SK-N-SH treated with all-trans-retinoic acid at 6 μM for 48 hours (cell line): ENCODE data around the gene DNAH14.
A peak's percentile ranks its signal among the peaks of the same experiment; 100 is the strongest.
"Not testable (repeated sequence)": the region's sequence is repeated elsewhere in the genome, so short reads cannot be mapped to it uniquely, and the experiment has no call there.

Experiments used
- ATAC-seq: fragments of 200-7000 bp; cut with Tn5 transposase; 3 replicates; pipeline ENCODE4 v1.9.1; 2020; ENCODE audit warnings: mild to moderate bottlenecking, moderate library complexity
- ARNTL ChIP-seq: fragments of 450-650 bp; formaldehyde crosslinking; IDR thresholded peaks from 2 replicates; pipeline ENCODE4 v1.5.0; 2020; ENCODE audit warnings: low read depth, mild to moderate bottlenecking, moderate library complexity, borderline replicate concordance
- BACH2 ChIP-seq: fragments of 250-450 bp; sonication (Bioruptor Pico); IDR thresholded peaks from 2 replicates; pipeline ENCODE4 v1.9.0; 2021; ENCODE audit warnings: mild to moderate bottlenecking, borderline replicate concordance
- CSDC2 ChIP-seq: fragments of 250-450 bp; sonication (Bioruptor Pico); IDR thresholded peaks from 2 replicates; pipeline ENCODE4 v1.5.0; 2020; ENCODE audit warnings: mild to moderate bottlenecking, moderate library complexity
- CSRNP3 ChIP-seq: fragments of 250-450 bp; sonication (Bioruptor Pico); IDR thresholded peaks from 2 replicates; pipeline ENCODE4 v1.5.1; 2021; ENCODE audit warnings: mild to moderate bottlenecking, moderate library complexity
- ESRRG ChIP-seq: fragments of 250-450 bp; sonication (Bioruptor Pico); IDR thresholded peaks from 2 replicates; pipeline ENCODE4 v1.6.1; 2021; ENCODE audit warnings: mild to moderate bottlenecking
- GLIS3 ChIP-seq: fragments of 250-450 bp; sonication (Bioruptor Pico); IDR thresholded peaks from 2 replicates; pipeline ENCODE4 v1.5.0; 2020; ENCODE audit warnings: mild to moderate bottlenecking, moderate library complexity
- ISL1 ChIP-seq: fragments of 250-450 bp; sonication (Bioruptor Pico); IDR thresholded peaks from 2 replicates; pipeline ENCODE4 v2.1.2; 2022; ENCODE audit warnings: mild to moderate bottlenecking, moderate library complexity
- OSR1 ChIP-seq: fragments of 250-450 bp; sonication (Bioruptor Pico); IDR thresholded peaks from 2 replicates; pipeline ENCODE4 v1.8.0; 2022; ENCODE audit warnings: moderate library complexity, mild to moderate bottlenecking, inconsistent platforms
- PPARA ChIP-seq: fragments of 250-450 bp; sonication (Bioruptor Pico); IDR thresholded peaks from 2 replicates; pipeline ENCODE4 v1.5.0; 2020; ENCODE audit warnings: mild to moderate bottlenecking, borderline replicate concordance
- RARB ChIP-seq: fragments of 250-450 bp; sonication (Bioruptor Pico); IDR thresholded peaks from 2 replicates; pipeline ENCODE4 v1.8.0; 2021; ENCODE audit warnings: mild to moderate bottlenecking, moderate library complexity
- SNAI2 ChIP-seq: fragments of 250-450 bp; sonication (Bioruptor Pico); IDR thresholded peaks from 2 replicates; pipeline ENCODE4 v1.5.0; 2020; ENCODE audit warnings: mild to moderate bottlenecking, moderate library complexity
- TCF4 ChIP-seq: fragments of 250-450 bp; sonication (Bioruptor Pico); IDR thresholded peaks from 2 replicates; pipeline ENCODE4 v1.8.0; 2021; ENCODE audit warnings: mild to moderate bottlenecking, moderate library complexity, borderline replicate concordance
- TOX ChIP-seq: fragments of 250-450 bp; sonication (Bioruptor Pico); IDR thresholded peaks from 2 replicates; pipeline ENCODE4 v1.8.0; 2021; ENCODE audit warnings: mild to moderate bottlenecking, moderate library complexity, borderline replicate concordance
- TSHZ2 ChIP-seq: fragments of 250-450 bp; sonication (Bioruptor Pico); IDR thresholded peaks from 2 replicates; pipeline ENCODE4 v1.5.0; 2020; ENCODE audit warnings: mild to moderate bottlenecking, moderate library complexity
- ZFP3 ChIP-seq: fragments of 250-450 bp; sonication (Bioruptor Pico); IDR thresholded peaks from 2 replicates; pipeline ENCODE4 v1.5.0; 2020; ENCODE audit warnings: mild to moderate bottlenecking, moderate library complexity
- ZFP30 ChIP-seq: fragments of 450-650 bp; formaldehyde crosslinking; IDR thresholded peaks from 2 replicates; pipeline ENCODE4 v1.5.0; 2022; ENCODE audit warnings: mild to moderate bottlenecking, moderate library complexity
- ZNF70 ChIP-seq: fragments of 450-650 bp; formaldehyde crosslinking; IDR thresholded peaks from 2 replicates; pipeline ENCODE4 v1.5.0; 2020; ENCODE audit warnings: mild to moderate bottlenecking, moderate library complexity
- ZNF8 ChIP-seq: fragments of 450-650 bp; formaldehyde crosslinking; IDR thresholded peaks from 2 replicates; pipeline ENCODE4 v1.5.0; 2020; ENCODE audit warnings: mild to moderate bottlenecking, moderate library complexity
- TF ChIP-seq, protein P1 (sequence below): fragments of 250-450 bp; sonication (Bioruptor Pico); IDR thresholded peaks from 2 replicates; pipeline ENCODE4 v1.8.0; 2020; ENCODE audit warnings: mild to moderate bottlenecking, moderate library complexity, borderline replicate concordance
- TF ChIP-seq, protein P2 (sequence below): fragments of 250-450 bp; sonication (Bioruptor Pico); IDR thresholded peaks from 2 replicates; pipeline ENCODE4 v1.8.0; 2021; ENCODE audit warnings: low read depth, mild to moderate bottlenecking, moderate library complexity, borderline replicate concordance

DNAH14 gene

GRCh38 chr1:225146478-225146877 is 217.0 kb downstream of the DNAH14 start:
- ATAC-seq, result peak; percentile 47
- TF ChIP-seq RARB (CRISPR knock-in tag), result no peak
- TF ChIP-seq OSR1, result no peak
- no peak for TF ChIP-seq TSHZ2 (CRISPR knock-in tag)
- TF ChIP-seq, protein P1, sequence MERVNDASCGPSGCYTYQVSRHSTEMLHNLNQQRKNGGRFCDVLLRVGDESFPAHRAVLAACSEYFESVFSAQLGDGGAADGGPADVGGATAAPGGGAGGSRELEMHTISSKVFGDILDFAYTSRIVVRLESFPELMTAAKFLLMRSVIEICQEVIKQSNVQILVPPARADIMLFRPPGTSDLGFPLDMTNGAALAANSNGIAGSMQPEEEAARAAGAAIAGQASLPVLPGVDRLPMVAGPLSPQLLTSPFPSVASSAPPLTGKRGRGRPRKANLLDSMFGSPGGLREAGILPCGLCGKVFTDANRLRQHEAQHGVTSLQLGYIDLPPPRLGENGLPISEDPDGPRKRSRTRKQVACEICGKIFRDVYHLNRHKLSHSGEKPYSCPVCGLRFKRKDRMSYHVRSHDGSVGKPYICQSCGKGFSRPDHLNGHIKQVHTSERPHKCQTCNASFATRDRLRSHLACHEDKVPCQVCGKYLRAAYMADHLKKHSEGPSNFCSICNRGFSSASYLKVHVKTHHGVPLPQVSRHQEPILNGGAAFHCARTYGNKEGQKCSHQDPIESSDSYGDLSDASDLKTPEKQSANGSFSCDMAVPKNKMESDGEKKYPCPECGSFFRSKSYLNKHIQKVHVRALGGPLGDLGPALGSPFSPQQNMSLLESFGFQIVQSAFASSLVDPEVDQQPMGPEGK (CRISPR knock-in tag), result no peak
- TF ChIP-seq SNAI2 (CRISPR knock-in tag), result no peak
- TF ChIP-seq ESRRG (CRISPR knock-in tag), result no peak
- no peak for TF ChIP-seq ARNTL (CRISPR knock-in tag)
- no peak for TF ChIP-seq TCF4 (CRISPR knock-in tag)
- TF ChIP-seq TOX (CRISPR knock-in tag), result no peak
- TF ChIP-seq ZFP30 (CRISPR knock-in tag), result no peak
- TF ChIP-seq ZFP3, result no peak
- TF ChIP-seq BACH2 (CRISPR knock-in tag), result no peak
- no peak for TF ChIP-seq GLIS3 (CRISPR knock-in tag)
- TF ChIP-seq CSRNP3 (CRISPR knock-in tag), result no peak
- TF ChIP-seq, protein P2, sequence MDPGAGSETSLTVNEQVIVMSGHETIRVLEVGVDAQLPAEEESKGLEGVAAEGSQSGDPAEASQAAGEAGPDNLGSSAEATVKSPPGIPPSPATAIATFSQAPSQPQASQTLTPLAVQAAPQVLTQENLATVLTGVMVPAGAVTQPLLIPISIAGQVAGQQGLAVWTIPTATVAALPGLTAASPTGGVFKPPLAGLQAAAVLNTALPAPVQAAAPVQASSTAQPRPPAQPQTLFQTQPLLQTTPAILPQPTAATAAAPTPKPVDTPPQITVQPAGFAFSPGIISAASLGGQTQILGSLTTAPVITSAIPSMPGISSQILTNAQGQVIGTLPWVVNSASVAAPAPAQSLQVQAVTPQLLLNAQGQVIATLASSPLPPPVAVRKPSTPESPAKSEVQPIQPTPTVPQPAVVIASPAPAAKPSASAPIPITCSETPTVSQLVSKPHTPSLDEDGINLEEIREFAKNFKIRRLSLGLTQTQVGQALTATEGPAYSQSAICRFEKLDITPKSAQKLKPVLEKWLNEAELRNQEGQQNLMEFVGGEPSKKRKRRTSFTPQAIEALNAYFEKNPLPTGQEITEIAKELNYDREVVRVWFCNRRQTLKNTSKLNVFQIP (CRISPR knock-in tag), result no peak
- no peak for TF ChIP-seq CSDC2 (CRISPR knock-in tag)

DNA sequence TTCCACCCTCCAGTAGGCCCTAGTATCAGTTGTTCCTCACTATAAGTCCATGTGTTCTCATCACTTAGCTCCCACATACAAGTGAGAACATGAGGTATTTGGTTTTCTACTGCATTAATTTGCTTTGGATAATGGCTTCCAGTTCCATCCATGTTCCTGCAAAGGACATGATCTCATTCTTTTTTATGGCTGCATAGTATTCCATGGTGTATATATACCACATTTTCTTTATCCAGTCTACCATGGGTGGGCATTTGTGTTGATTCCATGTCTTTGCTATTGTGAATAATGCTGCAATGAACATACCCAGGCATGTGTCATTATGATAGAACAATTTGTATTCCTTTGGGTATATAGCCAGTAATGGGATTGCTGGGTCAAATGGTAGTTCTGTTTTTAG is 218.3 kb downstream of the DNAH14 start:
- ATAC-seq, result not testable (repeated sequence)

DNA sequence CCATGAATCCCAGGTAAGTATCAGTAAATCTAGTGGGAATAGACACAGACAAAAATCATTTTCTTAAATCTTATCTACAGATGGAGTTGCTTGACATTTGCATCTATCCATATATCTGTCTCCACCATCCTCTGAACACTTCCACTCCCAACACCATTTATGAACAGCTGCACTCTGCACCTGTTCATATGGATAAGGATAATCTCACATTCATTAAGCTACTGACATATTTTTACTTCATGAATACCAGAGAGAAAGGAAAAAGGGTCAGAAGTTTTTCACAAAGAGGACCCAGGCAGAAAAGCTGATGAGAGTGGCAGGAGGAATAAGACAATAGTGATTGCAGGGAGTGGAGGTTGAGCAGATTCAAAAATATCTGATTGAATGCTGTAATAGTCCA is 222.6 kb downstream of the DNAH14 start:
- no peak for ATAC-seq

More for the DNA sequence above, 222.6 kb downstream of the DNAH14 start:
- TF ChIP-seq PPARA (CRISPR knock-in tag), result no peak
- no peak for TF ChIP-seq TOX (CRISPR knock-in tag)
- no peak for TF ChIP-seq ESRRG (CRISPR knock-in tag)
- TF ChIP-seq ARNTL (CRISPR knock-in tag), result no peak
- TF ChIP-seq ZFP3, result no peak
- TF ChIP-seq ISL1, result no peak
- TF ChIP-seq TSHZ2 (CRISPR knock-in tag), result no peak
- TF ChIP-seq CSRNP3 (CRISPR knock-in tag), result no peak
- no peak for TF ChIP-seq GLIS3 (CRISPR knock-in tag)
- TF ChIP-seq TCF4 (CRISPR knock-in tag), result no peak
- no peak for TF ChIP-seq RARB (CRISPR knock-in tag)
- no peak for TF ChIP-seq ZNF70
- TF ChIP-seq ZNF8, result no peak
- no peak for TF ChIP-seq BACH2 (CRISPR knock-in tag)
